ENCODE results near the gene CHRNB2. TPM values are rescaled to one million over a fixed set of nuclear protein-coding genes. Genes with fewer than 3 reads are reported as not detected.
A peak's percentile ranks its signal among the peaks of the same experiment; 100 is the strongest.

The CHRNB2 gene
- polyA plus RNA-seq (2013, experiment 1 of 2): not detected
- 0.01 TPM for polyA plus RNA-seq (2013, experiment 2 of 2)

- H3K9ac ChIP-seq (ENCODE audit: low read length): no peak within 1 kb of the TSS
- WGBS: 6% methylated on average over 36 of the region's 53 CpGs
- no peak within 1 kb of the TSS for H4K8ac ChIP-seq (ENCODE audit: low read length)
Measured at GRCh38 chr1:154567386-154568156, at the start of gene CHRNB2. TSS of gene CHRNB2 (plus strand) at chr1:154567778. CDS start at chr1:154568045, 267 bp downstream.

GRCh38 chr1:154519591-154519991, 48.0 kb upstream of the CHRNB2 start:
- Histone ChIP-seq H3K4me3 (ENCODE audit: insufficient read depth in 1 of 2, low read depth in 1 of 2, low read length in 2 of 2) (no peak overlapping the region), H3K36me3 (ENCODE audit: control insufficient read depth in 1 of 2, insufficient read depth in 2 of 2, low read depth in 1 of 2, low read length in 2 of 2) (no peaks in the 10 kb centered on the region), H2AFZ (ENCODE audit: low read depth, low read length) (no peak overlapping the region), H3K14ac (ENCODE audit: low read length in 2 of 2) (peak overlapping the region in 1 of 2 experiments; percentile 1), H2BK12ac (ENCODE audit: low read length in 2 of 2) (no peak overlapping the region), H3K4ac (ENCODE audit: low read depth in 1 of 2, low read length in 2 of 2) (no peak overlapping the region), H4K91ac (ENCODE audit: low read length) (peak overlapping the region; percentile 57), H3K27ac (ENCODE audit: low read length, poor library complexity, severe bottlenecking) (no peak overlapping the region), H3K9me3 (ENCODE audit: control insufficient read depth, low read length) (peaks cover 5% of the 10 kb centered on the region), H2AK5ac (ENCODE audit: low read length, severe bottlenecking) (no peak overlapping the region), H3K4me1 (ENCODE audit: control insufficient read depth, insufficient read depth, low read depth, low read length) (no peaks in the 10 kb centered on the region), H3K9ac (ENCODE audit: low read length) (no peak overlapping the region), H3K18ac (ENCODE audit: low read depth in 1 of 2, low read length in 2 of 2) (no peak overlapping the region), H3K23ac (ENCODE audit: low read length in 2 of 2) (no peak overlapping the region), H2BK15ac (ENCODE audit: low read depth, poor library complexity, severe bottlenecking) (no peak overlapping the region), H4K8ac (ENCODE audit: low read length) (no peak overlapping the region), H2BK120ac (ENCODE audit: low read depth, low read length) (no peak overlapping the region), H2BK5ac (ENCODE audit: low read depth, low read length, poor library complexity, severe bottlenecking) (no peak overlapping the region), H3K4me2 (ENCODE audit: low read length, poor library complexity, severe bottlenecking) (no peak overlapping the region), H3K79me1 (replicated peaks; ENCODE audit: low read length, poor library complexity, severe bottlenecking) (no peaks in the 10 kb centered on the region), H3K27me3 (ENCODE audit: control insufficient read depth in 1 of 2, insufficient read depth in 1 of 2, low read length in 2 of 2) (peaks cover 27 to 54% of the 10 kb centered on the region in 2 experiments)
- 80% methylated on average over 9 of the region's 9 CpGs for WGBS
- DNase-seq: no peak

More at GRCh38 chr1:154567386-154568156, at the start of gene CHRNB2:
- no peak within 1 kb of the TSS for H3K4ac ChIP-seq (ENCODE audit: low read depth in 1 of 2, low read length in 2 of 2)
- H3K36me3 ChIP-seq (ENCODE audit: control insufficient read depth in 1 of 2, insufficient read depth in 2 of 2, low read depth in 1 of 2, low read length in 2 of 2): no peaks in the 10 kb centered on the region
- H2AK5ac ChIP-seq (ENCODE audit: low read length, severe bottlenecking): no peak within 1 kb of the TSS
- H3K18ac ChIP-seq (ENCODE audit: low read depth in 1 of 2, low read length in 2 of 2): no peak within 1 kb of the TSS
- no peak within 1 kb of the TSS for H2BK5ac ChIP-seq (ENCODE audit: low read depth, low read length, poor library complexity, severe bottlenecking)
- H3K4me2 ChIP-seq (ENCODE audit: low read length, poor library complexity, severe bottlenecking): peak within 1 kb of the TSS; percentile 33
- no peak within 1 kb of the TSS for H2BK12ac ChIP-seq (ENCODE audit: low read length in 2 of 2)
- H2AFZ ChIP-seq (ENCODE audit: low read depth, low read length): no peak within 1 kb of the TSS
- H3K14ac ChIP-seq (ENCODE audit: low read length in 2 of 2): no peak within 1 kb of the TSS
- H3K4me3 ChIP-seq (ENCODE audit: insufficient read depth in 1 of 2, low read depth in 1 of 2, low read length in 2 of 2): peak within 1 kb of the TSS in 1 of 2 experiments; percentile 70
- no peak within 1 kb of the TSS for H3K23ac ChIP-seq (ENCODE audit: low read length in 2 of 2)
- no peak within 1 kb of the TSS for H2BK15ac ChIP-seq (ENCODE audit: low read depth, poor library complexity, severe bottlenecking)
- H3K9me3 ChIP-seq (ENCODE audit: control insufficient read depth, low read length): no peaks in the 10 kb centered on the region
- no peak within 1 kb of the TSS for H3K27ac ChIP-seq (ENCODE audit: low read length, poor library complexity, severe bottlenecking)
- H3K27me3 ChIP-seq (ENCODE audit: control insufficient read depth in 1 of 2, insufficient read depth in 1 of 2, low read length in 2 of 2): peaks cover 58 to 65% of the 10 kb centered on the region in 2 experiments
- H4K91ac ChIP-seq (ENCODE audit: low read length): no peak within 1 kb of the TSS
- H2BK120ac ChIP-seq (ENCODE audit: low read depth, low read length): no peak within 1 kb of the TSS
- peak; percentile 48 for DNase-seq
- peaks cover 9% of the 10 kb centered on the region for H3K4me1 ChIP-seq (ENCODE audit: control insufficient read depth, insufficient read depth, low read depth, low read length)
- no peaks in the 10 kb centered on the region for H3K79me1 ChIP-seq (replicated peaks; ENCODE audit: low read length, poor library complexity, severe bottlenecking)

GRCh38 chr1:154520333-154520732, 47.2 kb upstream of the CHRNB2 start:
- Histone ChIP-seq H3K36me3 (ENCODE audit: control insufficient read depth in 1 of 2, insufficient read depth in 2 of 2, low read depth in 1 of 2, low read length in 2 of 2) (no peaks in the 10 kb centered on the region), H2BK12ac (ENCODE audit: low read length in 2 of 2) (no peak overlapping the region), H4K91ac (ENCODE audit: low read length) (no peak overlapping the region), H3K4ac (ENCODE audit: low read depth in 1 of 2, low read length in 2 of 2) (no peak overlapping the region), H3K9me3 (ENCODE audit: control insufficient read depth, low read length) (peaks cover 5% of the 10 kb centered on the region), H3K18ac (ENCODE audit: low read depth in 1 of 2, low read length in 2 of 2) (no peak overlapping the region), H3K27me3 (ENCODE audit: control insufficient read depth in 1 of 2, insufficient read depth in 1 of 2, low read length in 2 of 2) (peaks cover 27 to 54% of the 10 kb centered on the region in 2 experiments), H3K23ac (ENCODE audit: low read length in 2 of 2) (no peak overlapping the region), H3K79me1 (replicated peaks; ENCODE audit: low read length, poor library complexity, severe bottlenecking) (no peaks in the 10 kb centered on the region), H3K4me1 (ENCODE audit: control insufficient read depth, insufficient read depth, low read depth, low read length) (no peaks in the 10 kb centered on the region), H2BK120ac (ENCODE audit: low read depth, low read length) (no peak overlapping the region), H3K27ac (ENCODE audit: low read length, poor library complexity, severe bottlenecking) (no peak overlapping the region), H3K4me3 (ENCODE audit: insufficient read depth in 1 of 2, low read depth in 1 of 2, low read length in 2 of 2) (no peak overlapping the region), H3K4me2 (ENCODE audit: low read length, poor library complexity, severe bottlenecking) (no peak overlapping the region), H2BK5ac (ENCODE audit: low read depth, low read length, poor library complexity, severe bottlenecking) (no peak overlapping the region), H3K9ac (ENCODE audit: low read length) (no peak overlapping the region), H2BK15ac (ENCODE audit: low read depth, poor library complexity, severe bottlenecking) (no peak overlapping the region), H3K14ac (ENCODE audit: low read length in 2 of 2) (no peak overlapping the region), H2AK5ac (ENCODE audit: low read length, severe bottlenecking) (no peak overlapping the region), H4K8ac (ENCODE audit: low read length) (no peak overlapping the region), H2AFZ (ENCODE audit: low read depth, low read length) (no peak overlapping the region)
- DNase-seq: no peak
- 74% methylated on average over 2 of the region's 3 CpGs for WGBS

GRCh38 chr1:154521695-154522094, 45.9 kb upstream of the CHRNB2 start:
- Histone ChIP-seq H3K18ac (ENCODE audit: low read depth in 1 of 2, low read length in 2 of 2) (no peak overlapping the region), H3K9me3 (ENCODE audit: control insufficient read depth, low read length) (peaks cover 5% of the 10 kb centered on the region), H3K4ac (ENCODE audit: low read depth in 1 of 2, low read length in 2 of 2) (no peak overlapping the region), H4K91ac (ENCODE audit: low read length) (no peak overlapping the region), H3K27ac (ENCODE audit: low read length, poor library complexity, severe bottlenecking) (no peak overlapping the region), H2AFZ (ENCODE audit: low read depth, low read length) (no peak overlapping the region), H3K4me2 (ENCODE audit: low read length, poor library complexity, severe bottlenecking) (no peak overlapping the region), H2BK12ac (ENCODE audit: low read length in 2 of 2) (no peak overlapping the region), H2AK5ac (ENCODE audit: low read length, severe bottlenecking) (no peak overlapping the region), H3K23ac (ENCODE audit: low read length in 2 of 2) (no peak overlapping the region), H3K36me3 (ENCODE audit: control insufficient read depth in 1 of 2, insufficient read depth in 2 of 2, low read depth in 1 of 2, low read length in 2 of 2) (no peaks in the 10 kb centered on the region), H4K8ac (ENCODE audit: low read length) (no peak overlapping the region), H3K79me1 (replicated peaks; ENCODE audit: low read length, poor library complexity, severe bottlenecking) (no peaks in the 10 kb centered on the region), H2BK5ac (ENCODE audit: low read depth, low read length, poor library complexity, severe bottlenecking) (no peak overlapping the region), H3K27me3 (ENCODE audit: control insufficient read depth in 1 of 2, insufficient read depth in 1 of 2, low read length in 2 of 2) (peaks cover 21 to 47% of the 10 kb centered on the region in 2 experiments), H3K4me3 (ENCODE audit: insufficient read depth in 1 of 2, low read depth in 1 of 2, low read length in 2 of 2) (no peak overlapping the region), H3K9ac (ENCODE audit: low read length) (no peak overlapping the region), H2BK120ac (ENCODE audit: low read depth, low read length) (no peak overlapping the region), H3K4me1 (ENCODE audit: control insufficient read depth, insufficient read depth, low read depth, low read length) (no peaks in the 10 kb centered on the region), H3K14ac (ENCODE audit: low read length in 2 of 2) (no peak overlapping the region), H2BK15ac (ENCODE audit: low read depth, poor library complexity, severe bottlenecking) (no peak overlapping the region)
- WGBS: 63% methylated on average over 3 of the region's 3 CpGs
- DNase-seq: no peak
